HS-27A (cell line): ENCODE data around the gene SLC38A1.

Experiments used
- DNase-seq: peaks from one replicate; pipeline ENCODE4 v3.0.0-alpha.2; 2012; ENCODE audit warnings: low read depth, missing footprints

The SLC38A1 gene

GRCh38 chr12:46133751-46134150, 135.1 kb downstream of the SLC38A1 start:
- DNase-seq: no peak
